ENCODE results near the gene PPFIA1.
"Not testable (repeated sequence)": the region's sequence is repeated elsewhere in the genome, so short reads cannot be mapped to it uniquely, and the experiment has no call there.

Gene PPFIA1

DNA sequence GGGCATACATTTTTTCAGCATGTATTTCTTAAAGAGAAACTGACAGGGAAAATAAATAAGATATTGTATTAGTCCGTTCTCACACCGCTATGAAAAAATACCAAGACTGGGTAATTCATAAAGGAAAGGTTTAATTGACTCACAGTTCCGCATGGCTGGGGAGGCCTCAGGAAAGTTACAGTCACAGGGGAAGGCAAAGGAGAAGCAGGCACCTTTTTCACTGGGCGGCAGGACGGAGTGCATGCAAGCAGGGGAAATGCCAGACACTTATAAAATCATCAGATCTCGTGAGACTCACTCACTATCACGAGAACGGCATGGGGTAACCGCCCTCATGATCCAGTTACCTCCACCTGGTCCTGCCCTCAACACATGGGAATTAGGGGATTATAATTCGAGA is 44.2 kb downstream of the PPFIA1 start:
- Histone ChIP-seq H3K36me3 (ENCODE audit: insufficient read depth, low read length) (peaks cover 13% of the 10 kb centered on the region), H3K9ac (ENCODE audit: low read depth, low read length) (no peak overlapping the region), H3K4me1 (ENCODE audit: insufficient read depth, low read length) (peaks cover 30% of the 10 kb centered on the region), H3K9me3 (ENCODE audit: control insufficient read depth, insufficient read depth, low read length) (no peaks in the 10 kb centered on the region)

GRCh38 chr11:70315716-70316115 is 45.2 kb downstream of the PPFIA1 start:
- no peak overlapping the region for H3K9ac ChIP-seq (ENCODE audit: low read depth, low read length)
- peaks cover 13% of the 10 kb centered on the region for H3K36me3 ChIP-seq (ENCODE audit: insufficient read depth, low read length)
- peaks cover 30% of the 10 kb centered on the region for H3K4me1 ChIP-seq (ENCODE audit: insufficient read depth, low read length)
- no peaks in the 10 kb centered on the region for H3K9me3 ChIP-seq (ENCODE audit: control insufficient read depth, insufficient read depth, low read length)

- Histone ChIP-seq H3K36me3 (ENCODE audit: insufficient read depth, low read length) (peaks cover 21% of the 10 kb centered on the region), H3K9ac (ENCODE audit: low read depth, low read length) (no peak overlapping the region), H3K9me3 (ENCODE audit: control insufficient read depth, insufficient read depth, low read length) (no peaks in the 10 kb centered on the region), H3K4me1 (ENCODE audit: insufficient read depth, low read length) (peaks cover 15% of the 10 kb centered on the region)
These were observed 47.3 kb downstream of the PPFIA1 start for GRCh38 chr11:70317581-70318305.

DNA sequence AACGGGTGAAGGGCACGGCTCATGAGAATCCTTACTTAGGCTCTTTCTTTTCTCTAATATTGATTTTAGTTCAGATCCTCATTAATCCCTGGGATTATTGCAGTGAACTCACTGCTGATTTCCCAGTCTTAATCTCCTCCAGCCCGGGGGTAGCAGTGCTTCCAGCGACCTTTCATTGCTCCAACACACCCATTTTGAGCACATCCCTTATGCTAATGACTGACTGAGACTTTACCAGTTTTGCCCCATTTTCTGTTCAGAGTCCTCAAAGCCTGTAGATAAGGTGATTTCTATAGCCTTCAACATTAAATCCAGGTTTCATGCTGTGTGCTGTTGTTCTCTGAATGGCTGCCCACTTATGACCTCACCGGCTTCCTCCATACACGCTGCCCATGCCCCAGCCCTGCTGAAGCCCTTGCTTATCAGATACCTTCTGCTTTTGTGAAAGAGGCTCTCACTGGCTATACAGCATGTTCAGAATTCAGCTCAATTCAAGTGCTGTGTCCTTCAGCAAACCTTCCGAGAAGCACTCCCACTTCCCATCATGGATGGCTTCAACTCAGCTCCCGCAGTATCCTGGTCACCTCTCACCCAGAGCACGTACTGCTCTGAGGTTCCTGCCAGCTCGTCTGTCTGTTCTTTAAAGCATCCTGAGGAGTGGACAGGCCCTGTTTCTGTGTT is 49.0 kb downstream of the PPFIA1 start:
- peaks cover 32% of the 10 kb centered on the region for H3K36me3 ChIP-seq (ENCODE audit: insufficient read depth, low read length)

DNA sequence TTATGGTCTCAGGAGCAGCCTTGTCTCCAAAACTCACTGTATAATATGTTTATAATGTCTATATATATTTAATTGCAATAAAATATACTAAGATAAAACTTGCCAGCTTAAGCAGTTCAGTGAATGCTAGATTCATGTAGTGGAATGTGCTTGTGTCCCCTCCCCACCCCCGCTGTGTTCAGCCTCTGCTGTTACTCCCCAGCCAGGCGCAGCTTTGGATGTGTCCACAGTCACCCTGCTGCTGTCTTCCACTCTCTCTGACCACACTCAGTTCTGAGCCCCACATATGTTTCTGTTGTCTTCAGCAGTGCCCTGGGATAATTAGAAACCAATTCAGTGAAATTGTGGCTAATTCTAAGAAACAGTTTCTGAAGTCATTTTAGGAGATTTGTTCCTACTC is 52.2 kb downstream of the PPFIA1 start:
- peaks cover 43% of the 10 kb centered on the region for H3K36me3 ChIP-seq (ENCODE audit: insufficient read depth, low read length)
- no peak overlapping the region for H3K9ac ChIP-seq (ENCODE audit: low read depth, low read length)
- no peaks in the 10 kb centered on the region for H3K9me3 ChIP-seq (ENCODE audit: control insufficient read depth, insufficient read depth, low read length)
- H3K4me1 ChIP-seq (ENCODE audit: insufficient read depth, low read length), result no peaks in the 10 kb centered on the region; the same call in none of the 2 replicates

More for the DNA sequence above, 49.0 kb downstream of the PPFIA1 start:
- H3K9me3 ChIP-seq (ENCODE audit: control insufficient read depth, insufficient read depth, low read length), result no peaks in the 10 kb centered on the region
- no peaks in the 10 kb centered on the region; the same call in none of the 2 replicates for H3K4me1 ChIP-seq (ENCODE audit: insufficient read depth, low read length)
- H3K9ac ChIP-seq (ENCODE audit: low read depth, low read length), result no peak overlapping the region

- Histone ChIP-seq H3K9me3 (ENCODE audit: control insufficient read depth, insufficient read depth, low read length) (no peaks in the 10 kb centered on the region), H3K4me1 (ENCODE audit: insufficient read depth, low read length) (no peaks in the 10 kb centered on the region; the same call in none of the 2 replicates), H3K36me3 (ENCODE audit: insufficient read depth, low read length) (peaks cover 51% of the 10 kb centered on the region), H3K9ac (ENCODE audit: low read depth, low read length) (no peak overlapping the region)
These were observed 53.3 kb downstream of the PPFIA1 start for GRCh38 chr11:70323806-70324205.

GRCh38 chr11:70324376-70325115 is 54.1 kb downstream of the PPFIA1 start:
- Histone ChIP-seq H3K36me3 (ENCODE audit: insufficient read depth, low read length) (peaks cover 49% of the 10 kb centered on the region), H3K9ac (ENCODE audit: low read depth, low read length) (no peak overlapping the region), H3K9me3 (ENCODE audit: control insufficient read depth, insufficient read depth, low read length) (no peaks in the 10 kb centered on the region), H3K4me1 (ENCODE audit: insufficient read depth, low read length) (no peaks in the 10 kb centered on the region; the same call in 1 of the 2 replicates)

- Histone ChIP-seq H3K9me3 (ENCODE audit: control insufficient read depth, insufficient read depth, low read length) (no peaks in the 10 kb centered on the region), H3K4me1 (ENCODE audit: insufficient read depth, low read length) (no peaks in the 10 kb centered on the region; the same call in 1 of the 2 replicates), H3K9ac (ENCODE audit: low read depth, low read length) (no peak overlapping the region), H3K36me3 (ENCODE audit: insufficient read depth, low read length) (peaks cover 55% of the 10 kb centered on the region)
These were observed 55.3 kb downstream of the PPFIA1 start for GRCh38 chr11:70325824-70326223.

- no peak overlapping the region for H3K9ac ChIP-seq (ENCODE audit: low read depth, low read length)
- no peaks in the 10 kb centered on the region for H3K9me3 ChIP-seq (ENCODE audit: control insufficient read depth, insufficient read depth, low read length)
- H3K36me3 ChIP-seq (ENCODE audit: insufficient read depth, low read length), result peaks cover 50% of the 10 kb centered on the region
- no peaks in the 10 kb centered on the region; the same call in 1 of the 2 replicates for H3K4me1 ChIP-seq (ENCODE audit: insufficient read depth, low read length)
These were observed 55.9 kb downstream of the PPFIA1 start for GRCh38 chr11:70326365-70326811.

GRCh38 chr11:70326833-70327232 is 56.3 kb downstream of the PPFIA1 start:
- Histone ChIP-seq H3K4me1 (ENCODE audit: insufficient read depth, low read length) (no peaks in the 10 kb centered on the region; the same call in 1 of the 2 replicates), H3K9ac (ENCODE audit: low read depth, low read length) (no peak overlapping the region), H3K36me3 (ENCODE audit: insufficient read depth, low read length) (peaks cover 54% of the 10 kb centered on the region), H3K9me3 (ENCODE audit: control insufficient read depth, insufficient read depth, low read length) (no peaks in the 10 kb centered on the region)

DNA sequence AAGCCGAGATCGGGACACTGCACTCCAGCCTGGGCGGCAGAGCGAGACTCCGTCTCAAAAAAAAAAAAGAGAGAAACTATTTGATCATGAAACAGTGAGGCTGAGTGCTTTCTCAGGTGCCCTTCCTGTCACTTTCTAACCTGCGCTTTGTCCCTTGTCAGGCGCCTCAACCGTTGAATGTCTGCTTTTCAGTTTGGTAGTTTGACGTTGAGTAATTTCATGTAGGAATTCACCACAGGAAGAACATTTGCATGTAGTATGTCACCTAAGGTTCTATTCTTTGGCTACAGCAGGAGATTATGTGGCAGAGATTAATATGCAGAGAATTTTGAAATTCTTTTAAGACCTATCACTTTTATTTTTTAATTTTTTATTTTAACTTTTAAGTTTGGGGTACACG is 57.2 kb downstream of the PPFIA1 start:
- peaks cover 58% of the 10 kb centered on the region for H3K36me3 ChIP-seq (ENCODE audit: insufficient read depth, low read length)
- no peak overlapping the region for H3K9ac ChIP-seq (ENCODE audit: low read depth, low read length)

GRCh38 chr11:70328556-70328955 is 58.1 kb downstream of the PPFIA1 start:
- Histone ChIP-seq H3K36me3 (ENCODE audit: insufficient read depth, low read length) (peaks cover 57% of the 10 kb centered on the region), H3K9ac (ENCODE audit: low read depth, low read length) (no peak overlapping the region), H3K9me3 (ENCODE audit: control insufficient read depth, insufficient read depth, low read length) (no peaks in the 10 kb centered on the region), H3K4me1 (ENCODE audit: insufficient read depth, low read length) (no peaks in the 10 kb centered on the region)

More for the DNA sequence above, 57.2 kb downstream of the PPFIA1 start:
- no peaks in the 10 kb centered on the region for H3K4me1 ChIP-seq (ENCODE audit: insufficient read depth, low read length)
- H3K9me3 ChIP-seq (ENCODE audit: control insufficient read depth, insufficient read depth, low read length), result no peaks in the 10 kb centered on the region

- peaks cover 67% of the 10 kb centered on the region for H3K36me3 ChIP-seq (ENCODE audit: insufficient read depth, low read length)
- H3K4me1 ChIP-seq (ENCODE audit: insufficient read depth, low read length); H3K9me3 ChIP-seq (ENCODE audit: control insufficient read depth, insufficient read depth, low read length); H3K9ac ChIP-seq (ENCODE audit: low read depth, low read length): not testable (repeated sequence)
These were observed 60.9 kb downstream of the PPFIA1 start for GRCh38 chr11:70331320-70331843.

DNA sequence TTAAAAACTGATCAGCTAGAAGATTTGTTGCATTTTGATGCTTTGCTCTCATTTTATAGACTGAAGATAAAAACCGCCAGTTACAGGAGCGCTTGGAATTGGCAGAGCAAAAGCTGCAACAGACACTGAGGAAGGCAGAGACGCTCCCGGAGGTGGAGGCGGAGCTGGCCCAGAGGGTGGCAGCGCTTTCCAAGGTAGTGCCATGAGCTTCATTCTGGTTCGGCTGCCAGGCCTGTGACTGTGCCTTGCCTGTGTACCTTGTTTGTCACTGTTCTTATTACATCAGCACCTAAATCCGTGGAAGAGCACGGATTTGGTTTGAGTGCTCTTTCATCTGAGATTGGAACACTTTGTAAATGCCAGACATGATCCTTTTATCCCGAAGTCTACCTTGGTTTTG is 61.4 kb downstream of the PPFIA1 start:
- Histone ChIP-seq H3K36me3 (ENCODE audit: insufficient read depth, low read length) (peaks cover 67% of the 10 kb centered on the region), H3K4me1 (ENCODE audit: insufficient read depth, low read length) (no peaks in the 10 kb centered on the region), H3K9me3 (ENCODE audit: control insufficient read depth, insufficient read depth, low read length) (no peaks in the 10 kb centered on the region), H3K9ac (ENCODE audit: low read depth, low read length) (no peak overlapping the region)

Data from ES-I3 (cell line).